DOHH2 (cell line): ENCODE data around the gene RASAL3.

Experiments used
- CTCF ChIP-seq: fragments of 200-600 bp; sonication (generic); IDR thresholded peaks from one replicate; pipeline ENCODE4 v1.5.1; 2014; ENCODE audit warnings: antibody characterized with exemption, mild to moderate bottlenecking, low read depth, low read length; ENCODE audit not compliant: poor library complexity, severe bottlenecking
- EZH2phosphoT487 ChIP-seq: fragments of 200-600 bp; sonication (generic); IDR thresholded peaks from 2 replicates; pipeline ENCODE4 v1.6.1; 2017; ENCODE audit warnings: borderline replicate concordance, mild to moderate bottlenecking, antibody characterized with exemption, low read length, moderate library complexity, mixed read lengths

- TF ChIP-seq CTCF (no peak), EZH2phosphoT487 (no peak)
These were observed 40.2 kb downstream of the RASAL3 start for GRCh38 chr19:15424121-15424520.
